ENCODE measurements around the gene CHRM2.

CHRM2 gene

GRCh38 chr7:137036768-137037167 lies 168.3 kb downstream of the CHRM2 start:
- DNase-seq: no peak

- DNase-seq: no peak
Observed at GRCh38 chr7:137038706-137039105, 170.3 kb downstream of the CHRM2 start.

GRCh38 chr7:137040745-137041144 lies 172.3 kb downstream of the CHRM2 start:
- DNase-seq: no peak

- no peak for DNase-seq
Observed at GRCh38 chr7:137045573-137045972, 177.1 kb downstream of the CHRM2 start.

- no peak for DNase-seq
Observed at GRCh38 chr7:137069249-137069963, 201.0 kb downstream of the CHRM2 start.

Measured in CD4-positive, alpha-beta T cell treated with Interferon gamma for 1 hour (primary cell).